Occipital lobe (tissue), 2 donors: ENCODE results near the gene DNM2. TPM values are rescaled to one million over a fixed set of nuclear protein-coding genes. Genes with fewer than 3 reads are reported as not detected.

Experiments
- small RNA-seq: library from RNA; depleted of rRNA; stranded (forward); fragments of <200 nt; gene quantifications from one replicate; pipeline ENCODE3, GENCODE V24; 2014
- total RNA-seq: library from RNA; depleted of rRNA; stranded (reverse); fragments of >200 nt; gene quantifications from one replicate; pipeline ENCODE4 v1.2.3, GENCODE V29; 2014

The DNM2 gene
- total RNA-seq, 1 donor from 2014 or later = 34.0 TPM

Small RNAs within 50 kb of the gene (small RNA-seq; reads per million reads assigned to genes)
- gene MIR199A1 (not detected), gene MIR4748 (not detected), gene MIR638 (not detected), gene MIR6793 (not detected)

Other genes starting within 250 kb of the DNM2 start
- 32.9 TPM for gene KEAP1, start 214.7 kb upstream of the DNM2 start, total RNA-seq
- gene S1PR5, start 200.6 kb upstream of the DNM2 start, total RNA-seq = 0.31 TPM
- 11.7 TPM for gene ATG4D, start 174.2 kb upstream of the DNM2 start, total RNA-seq
- gene KRI1, start 152.1 kb upstream of the DNM2 start, total RNA-seq = 4.1 TPM
- gene CDKN2D, start 149.1 kb upstream of the DNM2 start, total RNA-seq = 83.6 TPM
- gene AP1M2, start 130.8 kb upstream of the DNM2 start, total RNA-seq = not detected
- gene SLC44A2, start 92.5 kb upstream of the DNM2 start, total RNA-seq = 25.9 TPM
- gene ILF3, start 63.7 kb upstream of the DNM2 start, total RNA-seq = 148 TPM
- 32.1 TPM for gene QTRT1, start 16.6 kb upstream of the DNM2 start, total RNA-seq
- gene TMED1, start 118.1 kb downstream of the DNM2 start, total RNA-seq = 11.5 TPM
- gene C19orf38, start 130.3 kb downstream of the DNM2 start, total RNA-seq = 0.94 TPM
- gene CARM1, start 153.5 kb downstream of the DNM2 start, total RNA-seq = 22.3 TPM
- 32.4 TPM for gene YIPF2, start 210.6 kb downstream of the DNM2 start, total RNA-seq
- 29.8 TPM for gene TIMM29, start 210.7 kb downstream of the DNM2 start, total RNA-seq
- gene SMARCA4, start 243.0 kb downstream of the DNM2 start, total RNA-seq = 84.4 TPM